GM19397 (cell line): Measurements from ENCODE around the gene SLC25A26.
A peak's percentile ranks its signal among the peaks of the same experiment; 100 is the strongest.
"Not testable (repeated sequence)": the region's sequence is repeated elsewhere in the genome, so short reads cannot be mapped to it uniquely, and the experiment has no call there.

ENCODE experiments used
- ATAC-seq: cut with Tn5 transposase; IDR thresholded peaks from one replicate; pipeline ENCODE4 v1.9.1; 2021; ENCODE audit warnings: mild to moderate bottlenecking, moderate library complexity; ENCODE audit not compliant: unreplicated experiment

Gene SLC25A26

DNA sequence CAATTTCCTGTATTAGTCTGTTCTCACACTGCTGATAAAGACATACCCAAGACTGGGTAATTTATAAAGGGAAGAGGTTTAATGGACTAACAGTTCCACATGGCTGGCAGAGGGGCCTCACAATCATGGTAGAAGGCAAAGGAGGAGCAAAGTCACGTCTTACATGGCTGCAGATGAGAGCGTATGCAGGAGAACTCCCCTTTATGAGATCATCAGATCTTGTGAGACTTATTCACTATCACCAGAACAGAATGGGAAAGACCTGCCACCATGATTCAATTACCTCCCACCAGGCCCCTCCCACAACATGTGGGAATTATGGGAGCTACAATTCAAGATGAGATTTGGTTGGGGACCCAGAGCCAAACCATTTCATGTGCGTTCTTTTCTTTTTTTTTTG lies 5.3 kb downstream of the SLC25A26 start:
- ATAC-seq = not testable (repeated sequence)

DNA sequence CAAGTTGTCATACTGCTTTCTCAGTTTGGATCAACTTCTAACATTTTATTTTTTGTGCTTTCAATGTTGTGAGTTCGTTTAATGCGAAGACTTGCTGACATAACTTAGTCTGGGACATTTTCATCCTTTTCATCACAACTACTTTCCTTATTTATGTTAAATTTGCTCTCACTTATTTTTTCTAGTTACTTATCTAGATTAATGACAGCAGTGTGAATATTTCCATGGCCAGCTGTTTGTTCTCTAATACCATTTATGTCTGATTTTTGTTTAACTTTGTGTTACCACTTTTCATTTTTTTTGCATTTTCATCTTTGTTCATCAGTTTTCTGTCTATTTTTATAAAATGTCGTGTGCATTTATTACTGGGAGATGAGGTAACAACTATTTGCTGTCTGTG lies 6.2 kb downstream of the SLC25A26 start:
- ATAC-seq = no peak

DNA sequence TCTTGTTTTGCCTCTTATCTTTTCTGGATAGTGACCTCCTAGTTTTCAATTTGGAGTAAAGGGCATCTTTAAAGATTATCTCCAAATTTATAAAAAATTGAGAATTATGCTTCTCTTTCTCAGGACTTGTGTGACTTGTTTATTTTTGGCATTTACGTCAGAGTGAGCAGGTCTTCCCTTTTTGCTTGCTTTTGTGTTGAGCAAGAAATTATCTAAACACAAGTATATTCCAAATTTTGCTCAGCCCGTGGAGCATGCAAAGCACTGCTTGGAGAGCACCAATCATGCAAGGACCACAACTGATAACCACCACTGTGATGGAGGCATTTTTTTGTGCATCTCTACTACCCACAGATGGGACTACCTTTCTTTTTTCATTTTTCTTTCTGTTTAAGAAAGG lies 7.1 kb downstream of the SLC25A26 start:
- ATAC-seq = no peak

DNA sequence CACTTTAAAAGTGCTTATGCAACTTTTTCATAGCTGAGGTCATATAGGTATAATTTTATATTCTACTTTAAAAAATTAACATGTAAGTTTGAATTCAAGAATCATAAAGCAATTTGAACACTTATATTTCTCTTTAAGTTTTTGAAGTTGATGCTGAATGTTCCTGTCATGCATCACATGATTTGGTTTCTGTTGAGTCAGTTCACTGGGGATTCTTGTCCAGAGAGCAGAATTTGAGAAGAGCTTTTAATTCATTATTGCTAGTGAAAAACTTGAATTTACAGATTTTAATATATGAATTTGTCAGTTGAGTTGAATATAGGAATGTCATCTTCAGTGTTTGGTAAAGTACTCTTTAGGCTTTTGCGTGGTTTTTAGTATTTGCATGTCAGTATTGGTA lies 7.9 kb downstream of the SLC25A26 start:
- ATAC-seq = no peak

DNA sequence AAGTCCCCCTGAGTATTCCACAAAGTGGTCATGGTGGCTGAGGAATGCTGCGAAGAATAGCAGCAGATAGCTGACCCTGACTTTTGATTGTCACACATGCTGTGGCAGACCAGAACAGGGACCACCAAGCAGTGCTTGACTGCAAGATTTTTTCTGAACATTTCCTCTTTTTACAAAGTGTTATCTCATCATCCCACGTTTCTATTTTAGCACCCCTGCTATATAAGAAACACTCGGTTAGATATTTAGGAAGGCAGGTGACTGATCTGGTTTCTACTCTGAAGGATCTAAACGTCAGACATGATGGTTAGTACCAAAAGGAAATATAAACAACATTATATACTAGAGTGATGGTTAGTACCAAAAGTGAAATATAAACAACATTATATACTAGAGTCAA lies 9.1 kb downstream of the SLC25A26 start:
- ATAC-seq = no peak

DNA sequence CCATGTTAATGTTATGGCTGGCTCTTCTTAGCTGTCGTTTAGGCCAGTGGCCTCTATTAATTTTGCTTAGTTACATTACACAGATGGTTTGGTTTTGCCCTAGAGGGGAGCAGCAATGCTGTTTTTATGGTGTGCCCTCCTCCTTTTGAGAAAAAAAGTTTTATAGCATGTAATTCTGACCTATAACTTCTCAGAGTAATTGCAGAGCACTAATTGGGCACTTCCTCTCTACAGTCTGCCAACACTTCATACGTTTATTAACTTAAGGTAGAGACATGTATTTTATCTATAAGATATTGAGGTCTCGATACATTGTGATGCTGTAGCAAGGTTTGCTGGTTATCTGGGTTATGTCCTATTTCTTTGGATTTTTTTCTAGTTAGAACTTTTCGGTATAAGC lies 12.2 kb downstream of the SLC25A26 start:
- ATAC-seq = no peak

DNA sequence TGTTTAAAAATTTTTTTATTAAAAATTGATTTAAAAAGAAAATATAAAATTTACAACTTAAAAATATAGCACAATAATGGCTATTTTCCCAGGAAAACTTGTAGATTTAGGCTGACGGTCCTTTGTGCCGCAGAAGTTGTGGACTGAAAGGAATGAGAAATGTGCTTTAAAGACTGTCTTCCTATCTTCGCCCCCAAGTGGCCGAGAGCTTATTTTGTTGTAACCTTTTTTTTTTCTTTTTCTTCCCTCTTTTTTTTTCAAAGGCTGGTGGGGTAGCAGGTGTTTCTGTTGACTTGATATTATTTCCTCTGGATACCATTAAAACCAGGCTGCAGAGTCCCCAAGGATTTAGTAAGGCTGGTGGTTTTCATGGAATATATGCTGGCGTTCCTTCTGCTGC lies 15.5 kb downstream of the SLC25A26 start:
- no peak for ATAC-seq

DNA sequence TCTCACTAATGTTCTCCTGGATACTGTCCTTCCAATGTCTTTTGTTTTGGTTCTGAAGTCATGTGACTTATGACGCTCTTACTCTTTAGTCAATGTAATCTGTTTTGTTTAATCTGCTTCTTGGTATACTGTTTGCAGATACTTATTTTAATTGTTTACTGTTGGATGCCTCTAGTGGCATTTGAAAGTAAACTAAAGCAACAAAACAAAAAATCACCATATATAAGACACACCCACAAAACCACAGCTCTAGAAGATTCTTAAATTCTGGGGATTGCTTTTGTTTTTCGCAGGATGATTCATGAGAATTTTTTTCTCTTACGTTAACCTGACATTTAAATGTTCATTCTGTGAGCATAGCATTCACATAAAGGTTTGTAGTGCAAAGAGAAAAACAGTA lies 16.8 kb downstream of the SLC25A26 start:
- ATAC-seq = no peak

DNA sequence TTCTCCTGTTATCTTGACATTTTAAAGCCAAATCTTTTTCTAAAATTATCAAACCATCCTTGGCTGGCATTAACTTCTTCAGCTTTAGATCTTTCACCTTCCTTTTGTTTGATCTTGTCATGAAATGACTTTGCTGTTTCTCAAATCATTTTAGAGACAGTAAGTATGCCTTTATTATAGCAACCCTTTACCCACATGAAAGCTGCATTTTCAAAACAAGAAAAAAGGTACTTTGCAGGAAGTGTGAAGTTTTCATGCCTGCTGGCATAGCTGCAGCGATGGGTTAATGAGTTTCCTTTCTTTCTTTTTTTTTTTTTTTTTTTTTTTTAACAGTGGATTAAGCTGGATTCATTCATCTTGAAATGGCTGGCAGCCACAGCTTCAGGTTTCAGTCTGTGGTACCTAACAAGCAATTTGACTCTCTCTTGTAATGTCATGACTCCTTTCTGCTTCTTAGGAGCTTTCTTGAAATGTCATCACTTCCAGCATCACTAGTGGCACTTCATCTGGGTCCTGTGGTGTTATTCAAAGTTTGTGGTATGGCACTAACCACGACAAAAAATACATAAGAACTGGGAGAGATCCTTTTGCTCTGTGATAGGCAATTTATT lies 18.8 kb downstream of the SLC25A26 start:
- no peak for ATAC-seq

DNA sequence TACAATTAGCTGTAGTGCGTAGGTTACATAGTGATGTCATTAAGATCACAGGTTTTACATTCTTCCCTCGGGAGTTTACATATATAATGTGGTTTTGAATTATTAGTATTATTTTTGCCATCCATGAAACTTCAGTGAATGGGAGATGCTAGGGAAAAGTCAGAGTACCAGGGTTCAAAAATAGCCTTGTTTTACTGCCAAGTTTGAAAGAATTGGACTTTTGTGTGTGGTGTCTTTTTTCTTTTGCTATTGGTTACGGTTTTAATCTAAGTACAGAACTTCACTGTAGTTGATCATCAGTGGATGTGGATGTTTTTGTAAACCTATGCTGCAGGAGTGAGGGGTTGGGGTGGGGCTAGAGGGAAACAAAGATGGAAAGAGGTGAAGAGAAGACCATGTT lies 20.7 kb downstream of the SLC25A26 start:
- no peak for ATAC-seq

DNA sequence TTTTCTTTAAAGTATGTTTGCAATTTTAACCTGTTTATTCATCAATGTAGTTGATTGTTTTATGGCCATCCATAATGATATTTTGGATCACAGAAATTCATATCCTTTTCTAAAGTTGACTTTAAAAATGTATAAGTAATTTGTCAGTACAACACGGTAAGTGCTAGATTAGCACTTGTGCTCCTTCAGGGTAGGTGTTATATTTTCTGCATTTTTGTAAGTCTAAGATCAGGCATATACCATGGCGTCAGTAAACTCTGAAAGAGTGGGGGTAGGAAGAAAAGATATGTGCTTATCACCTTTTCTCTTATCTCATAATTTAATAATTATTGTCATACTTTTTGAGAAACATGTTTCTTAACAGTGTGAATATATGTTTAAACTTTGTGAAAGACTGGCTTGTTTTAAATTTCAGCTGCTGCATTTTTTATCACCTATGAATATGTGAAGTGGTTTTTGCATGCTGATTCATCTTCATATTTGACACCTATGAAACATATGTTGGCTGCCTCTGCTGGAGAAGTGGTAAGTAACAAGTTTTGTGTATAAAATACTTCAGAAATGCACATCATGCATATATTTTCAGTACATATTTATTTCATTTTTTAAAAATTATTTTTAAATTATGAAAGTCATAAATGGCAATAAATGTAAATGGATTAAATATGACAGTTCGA lies 22.1 kb downstream of the SLC25A26 start:
- no peak for ATAC-seq

DNA sequence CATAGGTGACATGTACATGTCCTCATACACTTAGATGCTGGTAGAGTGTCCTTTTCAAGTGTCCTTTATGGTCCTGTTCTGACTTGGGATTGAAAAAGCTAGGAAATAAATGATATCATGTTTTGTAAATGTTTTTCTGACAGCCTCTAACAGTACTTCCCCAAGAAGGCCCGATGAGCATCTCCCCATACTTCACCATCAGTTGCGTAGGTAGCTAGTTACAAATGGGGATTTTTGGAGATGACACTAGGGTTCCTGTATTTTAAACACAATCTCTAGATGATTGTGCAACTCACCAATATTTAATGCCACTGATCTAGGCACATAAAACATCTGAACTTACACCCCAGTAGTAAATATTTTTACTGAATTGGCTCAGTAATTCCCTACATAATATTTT lies 27.8 kb downstream of the SLC25A26 start:
- no peak for ATAC-seq

DNA sequence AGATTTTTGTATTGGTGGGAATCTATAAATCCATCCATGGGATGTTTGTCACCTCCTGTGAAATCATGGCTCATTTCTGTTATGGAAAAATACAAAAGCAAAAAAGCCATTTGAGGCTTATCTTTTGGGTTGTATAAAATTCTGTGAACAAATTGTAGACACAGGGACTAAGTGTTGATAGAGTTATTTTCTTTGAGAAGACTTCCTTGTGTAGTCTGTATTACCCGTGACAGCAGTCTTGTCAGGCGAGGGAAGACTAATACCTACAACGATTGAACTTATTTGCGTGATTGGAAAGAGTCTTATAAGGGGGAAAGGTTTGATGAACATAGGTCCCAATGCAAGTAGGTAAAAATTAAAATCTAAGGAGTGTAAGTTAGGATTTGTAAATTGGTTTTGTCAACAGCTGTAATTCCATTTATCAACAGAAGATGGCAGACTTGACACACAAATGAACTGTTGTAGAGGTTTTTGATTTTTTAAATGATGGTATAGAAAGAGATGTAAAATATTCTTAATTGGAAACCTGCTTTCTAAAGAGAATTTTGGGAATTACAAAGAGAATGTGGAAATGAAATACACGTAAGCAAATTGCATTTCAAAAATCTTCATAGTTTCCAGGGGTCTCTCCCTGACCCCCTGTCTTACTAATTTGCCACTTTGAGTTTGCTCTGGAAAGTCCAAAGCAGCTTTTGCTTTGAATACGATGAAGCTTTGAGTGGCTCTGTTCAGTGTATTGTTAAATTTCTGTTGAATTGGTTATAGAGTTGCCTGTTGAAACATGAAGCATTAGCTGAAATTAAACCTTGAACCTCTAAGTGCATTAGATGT lies 33.2 kb downstream of the SLC25A26 start:
- no peak for ATAC-seq

DNA sequence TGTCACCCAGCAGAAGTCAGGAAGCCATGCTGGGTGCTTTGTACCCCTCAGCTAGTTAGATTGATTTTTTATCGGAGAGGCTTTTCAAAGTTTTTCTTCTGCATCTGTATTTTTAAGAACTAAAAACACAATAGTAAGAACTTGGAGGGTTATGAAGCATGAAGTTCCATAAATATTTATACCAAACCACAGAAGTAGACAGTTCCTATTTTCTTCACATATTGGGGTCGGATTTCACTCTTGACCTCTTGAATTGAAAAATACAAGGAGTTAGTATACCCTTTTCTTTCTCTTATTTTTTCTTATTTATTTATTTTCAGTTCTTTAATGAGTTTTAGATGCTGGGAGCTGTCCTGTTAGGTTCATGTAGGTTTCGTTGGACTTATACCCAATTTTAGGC lies 35.1 kb downstream of the SLC25A26 start:
- no peak for ATAC-seq

DNA sequence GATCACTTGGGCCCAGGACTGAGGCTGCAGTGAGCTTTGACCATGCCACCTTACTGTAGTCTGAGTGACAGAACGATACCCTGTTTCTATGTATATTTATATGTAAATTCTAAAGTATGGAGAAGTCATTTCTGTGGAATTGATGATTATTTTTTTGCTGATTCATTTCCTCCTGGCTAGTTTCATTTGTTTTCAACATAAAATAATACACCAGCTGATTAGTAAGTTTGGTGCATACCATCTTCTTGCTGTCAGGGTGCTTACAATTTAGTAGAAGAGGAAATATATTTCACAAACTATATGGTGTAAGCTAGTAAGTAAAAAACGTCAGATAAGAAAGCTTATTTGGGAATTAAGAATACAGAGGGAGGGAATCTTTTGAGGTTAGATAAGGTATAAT lies 36.0 kb downstream of the SLC25A26 start:
- no peak for ATAC-seq

DNA sequence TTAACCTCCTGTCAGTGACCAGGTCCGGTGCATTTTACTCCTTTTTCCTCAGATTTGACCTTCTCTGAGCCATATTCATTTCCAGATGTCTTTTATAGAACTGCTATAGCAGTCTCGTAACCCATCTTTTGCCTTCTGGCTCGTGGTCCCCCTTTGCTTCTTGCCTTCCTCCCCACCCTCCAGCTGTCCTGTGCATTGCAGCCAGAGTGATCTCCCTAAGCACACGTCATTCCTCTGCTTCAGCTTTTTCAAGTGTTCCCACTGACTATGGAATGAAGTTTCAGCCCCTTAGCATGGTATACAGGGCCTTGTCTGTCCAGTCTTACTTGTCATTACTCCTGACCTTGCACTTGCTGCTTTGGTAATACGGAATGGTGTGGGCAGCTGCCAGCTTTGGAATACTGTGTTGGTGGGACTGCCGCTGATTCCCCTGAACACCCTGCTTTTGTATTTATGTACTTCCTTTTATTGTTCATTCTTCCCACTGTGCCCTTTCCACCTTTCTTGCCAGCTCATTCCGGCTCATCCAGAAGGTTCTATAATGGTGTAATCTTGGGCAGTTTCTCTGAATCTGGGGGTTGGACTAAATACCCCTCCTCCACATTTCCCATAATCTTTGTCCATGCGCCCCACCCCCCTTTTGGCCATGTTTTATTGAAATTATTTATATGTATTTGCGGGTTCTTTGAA lies 38.9 kb downstream of the SLC25A26 start:
- ATAC-seq = no peak

DNA sequence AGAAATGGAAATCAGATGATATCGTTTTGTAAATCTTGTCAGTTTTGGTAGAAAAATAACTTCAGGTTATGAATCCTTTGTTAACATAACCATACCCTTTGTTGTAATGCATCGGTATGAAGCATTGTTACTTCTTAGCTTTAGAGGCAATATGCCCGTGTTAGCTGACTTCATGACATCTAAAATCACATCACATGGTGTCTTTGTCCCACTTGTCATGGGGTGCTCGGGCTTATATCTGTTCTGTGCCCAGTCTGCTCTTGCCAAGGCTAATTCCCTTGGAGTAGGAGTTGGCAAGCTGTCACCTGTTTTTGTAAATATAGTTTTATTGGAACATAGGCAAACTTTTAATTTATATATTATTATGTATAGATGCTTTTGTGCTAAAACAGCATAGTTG lies 39.6 kb downstream of the SLC25A26 start:
- ATAC-seq = no peak

DNA sequence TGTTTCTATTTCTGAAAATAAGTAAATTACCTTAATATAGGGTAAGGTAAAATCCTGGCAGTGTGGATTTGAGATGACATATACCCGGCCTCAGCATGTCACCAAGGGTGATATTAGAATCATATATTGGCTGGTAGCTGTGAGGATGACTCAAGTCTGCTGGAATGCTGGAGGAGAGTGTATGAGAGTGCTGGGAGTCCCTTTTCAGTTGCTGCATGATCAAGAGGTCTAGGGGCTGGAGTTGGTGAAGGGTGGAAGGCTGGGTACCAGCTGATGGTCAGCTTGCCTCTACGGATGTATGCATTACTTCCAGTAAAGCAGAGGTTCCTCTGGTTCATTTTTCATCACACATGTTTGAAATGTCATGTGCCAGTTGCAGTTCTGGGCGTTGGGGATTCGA lies 40.6 kb downstream of the SLC25A26 start:
- ATAC-seq = no peak

DNA sequence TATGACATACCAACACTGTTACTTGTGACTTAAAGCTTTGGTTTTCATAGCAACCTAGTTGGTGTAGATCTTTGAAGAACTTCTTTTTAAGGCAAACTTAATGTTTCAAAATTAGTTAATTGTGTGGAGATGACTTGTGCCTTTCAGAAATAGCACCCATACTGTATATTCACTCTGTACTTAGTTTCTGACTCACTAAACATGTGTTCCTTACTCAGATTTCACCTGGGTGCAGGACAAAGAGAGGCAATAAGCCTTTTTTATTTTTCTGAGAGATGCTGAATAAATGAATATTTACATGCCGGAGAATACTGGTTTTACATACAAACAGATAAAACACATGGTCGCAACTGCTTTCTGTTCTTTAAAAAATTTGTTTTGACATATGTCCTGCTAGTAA lies 44.8 kb downstream of the SLC25A26 start:
- no peak for ATAC-seq

DNA sequence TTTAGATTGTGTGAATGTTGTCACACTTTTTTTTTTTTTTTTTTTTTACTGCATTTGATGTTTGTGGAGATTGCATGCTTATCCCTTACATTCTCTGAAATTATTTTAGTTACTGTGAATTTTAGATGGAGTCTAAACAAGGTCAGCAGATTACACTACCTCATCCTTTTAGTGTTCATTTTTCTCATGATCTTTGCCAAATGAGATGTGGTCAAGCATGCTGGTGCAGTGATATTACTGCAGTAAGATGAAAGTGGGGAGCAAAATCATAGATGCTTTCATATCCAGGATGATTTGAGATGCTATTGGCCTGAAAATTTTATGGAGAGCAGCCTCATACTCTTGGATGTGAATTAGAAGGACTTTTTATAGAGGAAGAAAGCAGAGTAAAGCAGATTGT lies 45.8 kb downstream of the SLC25A26 start:
- ATAC-seq = no peak

DNA sequence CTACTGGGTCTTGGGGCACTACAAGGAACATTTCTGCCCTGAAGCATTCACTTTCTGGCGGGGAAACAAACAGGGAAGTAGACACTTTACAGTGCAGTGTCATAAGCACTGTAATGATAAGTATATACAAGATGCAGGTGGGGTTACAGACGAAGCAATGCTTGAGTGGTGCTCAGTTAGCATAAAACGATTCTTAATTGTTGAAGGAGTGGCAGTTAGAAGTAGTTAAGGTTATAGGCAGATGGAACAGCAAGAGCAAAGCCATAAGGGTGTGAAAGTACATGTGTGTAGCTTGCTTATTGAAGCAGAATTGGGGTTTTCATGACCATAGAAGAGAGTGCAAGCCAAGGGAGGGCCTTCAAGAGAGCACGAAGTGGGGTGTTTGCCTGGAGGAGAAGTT lies 46.2 kb downstream of the SLC25A26 start:
- ATAC-seq = peak; percentile 83

DNA sequence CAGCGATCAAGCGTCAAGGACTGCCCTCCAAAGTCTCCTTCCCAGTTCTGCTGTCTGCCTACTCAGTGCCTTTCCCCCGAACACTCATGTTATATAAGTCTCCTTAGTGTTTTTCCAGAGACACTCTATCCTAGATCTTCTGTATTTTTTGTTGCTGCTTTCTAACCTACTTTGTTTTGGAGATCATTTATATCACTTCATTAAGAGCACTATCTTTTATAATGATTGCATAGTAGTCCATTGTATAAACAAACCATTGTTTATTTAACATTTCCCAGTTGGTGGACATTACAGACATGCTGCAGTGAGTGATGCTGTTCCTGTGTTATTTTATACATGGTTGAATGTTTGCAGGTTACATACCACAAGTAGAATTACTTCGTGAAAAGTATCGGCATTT lies 47.1 kb downstream of the SLC25A26 start:
- no peak for ATAC-seq
